Gastroesophageal sphincter (tissue), 3 donors: ENCODE data around the gene LMO7.

Source experiments
- CTCF ChIP-seq, 4 experiments: fragments of 200-600 bp in 2 of 4; fragments of 450-650 bp in 2 of 4; sonication (generic) in 1 of 4; IDR thresholded peaks; one replicate each; pipeline ENCODE4 v1.5.1; 2017 to 2019; ENCODE audit warnings: antibody characterized with exemption in 4 of 4, mild to moderate bottlenecking in 2 of 4, moderate library complexity in 2 of 4
- POLR2A ChIP-seq, 2 donors: fragments of 450-650 bp; IDR thresholded peaks; one replicate each; pipeline ENCODE4 v1.6.1; 2017; ENCODE audit warnings: antibody characterized with exemption in 2 of 2, mild to moderate bottlenecking in 2 of 2, moderate library complexity in 1 of 2
- POLR2AphosphoS5 ChIP-seq: sonication (generic); formaldehyde crosslinking; IDR thresholded peaks from one replicate; pipeline ENCODE4 v1.6.1; 2017; ENCODE audit warnings: antibody characterized with exemption

- TF ChIP-seq POLR2A (IDR thresholded peaks at IDR 0.05) (no peak), CTCF (IDR thresholded peaks at IDR 0.05) (no peak), POLR2AphosphoS5 (no peak)
These were observed 240.9 kb downstream of the LMO7 start for GRCh38 chr13:75877071-75877470.
